Kidney (tissue), 14 donors: ENCODE measurements around the gene ARGLU1. TPM values are rescaled to one million over a fixed set of nuclear protein-coding genes. Genes with fewer than 3 reads are reported as not detected.

Experiments used
- DNase-seq, 5 donors: peaks; one replicate each; pipeline ENCODE4 v3.0.0-alpha.2; 2013 to 2020
- FAIRE-seq: peaks from 2 replicates; lab custom pipeline; 2012; peaks lifted over from hg19 to GRCh38; lab: Jason Lieb, UNC
- H3K27ac ChIP-seq, 2 donors: one replicate each; pipeline ENCODE4 v1.7.0; 2013; ENCODE audit warnings: low read depth in 2 of 2, low read length in 2 of 2, inconsistent platforms in 1 of 2
- H3K27me3 ChIP-seq: one replicate; pipeline ENCODE4 v1.7.1; 2013; ENCODE audit warnings: low read length, inconsistent platforms; ENCODE audit not compliant: control insufficient read depth, insufficient read depth
- H3K36me3 ChIP-seq, 3 donors: one replicate each; pipeline versions ENCODE4 v1.7.0 to v1.7.1; 2013; ENCODE audit warnings: low read length in 3 of 3, control low read depth in 1 of 3, inconsistent platforms in 1 of 3; ENCODE audit not compliant: insufficient read depth in 3 of 3, control insufficient read depth in 2 of 3
- H3K4me1 ChIP-seq, 3 donors: one replicate each; pipeline versions ENCODE4 v1.7.0 to v1.7.1; 2013; ENCODE audit warnings: low read length in 3 of 3, inconsistent platforms in 1 of 3, low read depth in 1 of 3; ENCODE audit not compliant: control insufficient read depth in 2 of 3, insufficient read depth in 2 of 3
- H3K4me3 ChIP-seq, 3 donors: one replicate each; pipeline versions ENCODE4 v1.7.0 to v1.8.1; 2013; ENCODE audit warnings: low read length in 3 of 3, control low read depth in 1 of 3, inconsistent platforms in 1 of 3
- H3K9ac ChIP-seq, 3 donors: one replicate each; pipeline versions ENCODE4 v1.7.0 to v1.7.1; 2013; ENCODE audit warnings: low read length in 3 of 3, control low read depth in 1 of 3, inconsistent platforms in 1 of 3
- H3K9me3 ChIP-seq, 3 donors: one replicate each; pipeline versions ENCODE4 v1.7.0 to v1.7.1; 2013; ENCODE audit warnings: low read length in 3 of 3, control low read depth in 1 of 3, inconsistent platforms in 1 of 3; ENCODE audit not compliant: control insufficient read depth in 2 of 3, insufficient read depth in 1 of 3
- intact Hi-C: fragments of 100-400 bp; cut with DNase I; formaldehyde crosslinking; loops from one replicate; pipeline ENCODE4 v1.11.1; 2022
- polyA plus RNA-seq: library from polyadenylated mRNA; stranded (reverse); fragments of 350-450 nt; fragmentation: Illumina TruSeq; extraction: RNeasy Lipid Tissue Mini Kit (QIAGEN cat#74804); gene quantifications from one replicate; pipeline ENCODE4 v1.2.3, GENCODE V29; 2014; ENCODE audit warnings: low read depth, low replicate concordance; ENCODE audit not compliant: insufficient read depth
- total RNA-seq: library from RNA; stranded (reverse); fragmentation: NEBNext Ultra II Directional; extraction: Animal tissue kit (Norgen Biotek cat#: 25700); gene quantifications from one replicate; pipeline ENCODE4 v1.2.1, GENCODE V29; 2021
- TF ChIP-seq, protein P1 (sequence below): IDR thresholded peaks from 3 replicates; pipeline ENCODE4 v1.5.1; 2012; ENCODE audit warnings: mild to moderate bottlenecking, moderate library complexity, borderline replicate concordance; ENCODE audit not compliant: insufficient read depth; ENCODE audit errors: extremely low read depth
- donor health status: control.
- donor health status: control.
- donor health status: control.
- donor health status: control.
- donor health status: control.
- donor health status: DM: yes; HTN: yes; CAD: no.
- donor health status: Normal renal cell carcinoma (clear cell type).

ARGLU1 gene
- total and polyA plus RNA-seq, 2 donors from 2014 or later: 39.0 to 86.7 TPM

DNA sequence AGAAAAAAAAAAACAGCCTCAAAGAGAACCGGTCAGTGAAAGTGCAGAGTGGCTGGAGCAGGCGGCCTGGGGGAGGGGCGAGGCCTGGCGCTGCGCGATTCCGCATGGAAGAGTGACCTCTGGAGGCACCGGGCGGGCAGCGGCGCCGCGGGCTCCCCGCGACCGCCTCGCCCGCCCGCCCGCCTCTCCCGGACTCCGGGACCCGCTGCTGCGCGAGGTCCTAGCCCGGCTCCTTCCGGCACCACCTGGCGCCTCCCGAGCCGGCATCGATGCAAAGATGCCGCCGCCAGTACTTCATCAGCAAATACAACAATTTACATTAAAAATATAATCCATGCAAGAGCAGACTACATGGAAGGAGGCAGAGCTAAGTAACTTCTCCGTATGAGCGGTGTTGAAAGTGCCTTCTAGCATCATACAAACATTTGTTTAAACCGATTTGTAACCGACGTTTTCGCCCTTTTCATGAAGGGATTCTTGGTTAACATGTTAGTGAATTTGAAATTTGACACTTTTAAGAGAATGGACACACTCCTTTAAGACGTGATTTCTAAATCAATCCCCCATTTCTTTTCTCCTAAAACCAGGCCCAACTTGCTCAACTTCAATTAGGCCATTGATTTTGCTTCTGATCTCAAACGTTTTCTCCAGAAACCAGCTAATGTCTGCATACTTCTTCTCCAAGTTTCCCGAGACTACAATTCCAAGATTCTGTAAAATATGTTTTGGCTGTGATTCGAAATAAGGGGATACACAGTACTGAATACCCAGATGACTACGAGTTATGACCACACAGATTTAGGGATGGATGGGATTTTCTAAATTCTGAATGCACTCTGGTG lies 34.6 kb downstream of the ARGLU1 start:
- H3K36me3 ChIP-seq: no peaks in the 10 kb centered on the region
- H3K4me3 ChIP-seq: peak overlapping the region; percentile 69 to 82 (median 74)
- DNase-seq (peak; percentile 91 to 94 (median 93)), FAIRE-seq (no peak)
- TF ChIP-seq, protein P1, sequence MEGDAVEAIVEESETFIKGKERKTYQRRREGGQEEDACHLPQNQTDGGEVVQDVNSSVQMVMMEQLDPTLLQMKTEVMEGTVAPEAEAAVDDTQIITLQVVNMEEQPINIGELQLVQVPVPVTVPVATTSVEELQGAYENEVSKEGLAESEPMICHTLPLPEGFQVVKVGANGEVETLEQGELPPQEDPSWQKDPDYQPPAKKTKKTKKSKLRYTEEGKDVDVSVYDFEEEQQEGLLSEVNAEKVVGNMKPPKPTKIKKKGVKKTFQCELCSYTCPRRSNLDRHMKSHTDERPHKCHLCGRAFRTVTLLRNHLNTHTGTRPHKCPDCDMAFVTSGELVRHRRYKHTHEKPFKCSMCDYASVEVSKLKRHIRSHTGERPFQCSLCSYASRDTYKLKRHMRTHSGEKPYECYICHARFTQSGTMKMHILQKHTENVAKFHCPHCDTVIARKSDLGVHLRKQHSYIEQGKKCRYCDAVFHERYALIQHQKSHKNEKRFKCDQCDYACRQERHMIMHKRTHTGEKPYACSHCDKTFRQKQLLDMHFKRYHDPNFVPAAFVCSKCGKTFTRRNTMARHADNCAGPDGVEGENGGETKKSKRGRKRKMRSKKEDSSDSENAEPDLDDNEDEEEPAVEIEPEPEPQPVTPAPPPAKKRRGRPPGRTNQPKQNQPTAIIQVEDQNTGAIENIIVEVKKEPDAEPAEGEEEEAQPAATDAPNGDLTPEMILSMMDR: peak; percentile 58
- H3K4me1 ChIP-seq: peaks cover 0 to 6% (median 0%) of the 10 kb centered on the region in 3 donors
- H3K27me3 ChIP-seq: no peaks in the 10 kb centered on the region
- intact Hi-C loops: no loop called here
- H3K27ac ChIP-seq: peak overlapping the region; percentile 39 to 83
- H3K9ac ChIP-seq: peak overlapping the region; percentile 4 to 86 (median 83)
- H3K9me3 ChIP-seq: no peaks in the 10 kb centered on the region

DNA sequence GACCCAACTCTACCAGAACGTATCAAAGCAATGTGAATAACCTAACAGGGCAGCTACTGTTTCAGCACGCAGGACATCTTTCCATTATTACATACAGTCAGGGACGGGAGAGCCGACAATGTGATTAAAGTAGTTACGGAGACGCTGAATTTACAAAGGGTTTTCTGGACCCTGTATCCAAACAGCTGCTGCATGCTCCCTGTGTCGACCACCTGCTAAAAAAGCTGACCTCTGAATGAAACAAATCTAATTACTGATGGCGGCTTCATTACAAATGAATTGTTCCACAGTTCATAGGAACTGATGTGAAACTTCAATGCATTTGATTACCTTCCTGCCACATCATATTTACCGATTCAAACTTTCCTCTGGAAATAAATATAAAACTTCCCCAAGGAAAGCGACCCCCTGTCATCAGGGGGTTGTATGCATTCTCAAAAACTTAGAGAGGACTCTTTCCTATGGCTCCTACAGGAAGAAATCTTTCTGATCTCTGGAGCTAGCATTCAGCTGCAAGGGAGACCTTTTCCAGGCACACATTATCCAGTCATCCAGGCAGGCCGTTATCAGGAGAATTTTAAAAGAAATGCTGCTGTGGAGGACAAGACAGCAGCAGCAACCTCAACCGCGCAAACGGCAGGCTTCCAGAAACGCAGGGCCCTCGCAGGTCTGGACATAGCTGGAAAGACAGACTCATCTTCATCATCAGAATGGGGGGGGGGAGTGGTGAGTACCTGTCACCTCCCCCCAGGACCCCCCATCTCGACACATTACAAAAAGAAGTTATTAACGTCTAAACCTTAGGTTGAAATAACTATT lies 35.6 kb downstream of the ARGLU1 start:
- no peaks in the 10 kb centered on the region for H3K9me3 ChIP-seq
- TF ChIP-seq, protein P1: no peak
- H3K4me3 ChIP-seq: peak overlapping the region; percentile 56 to 71 (median 69)
- H3K36me3 ChIP-seq: no peaks in the 10 kb centered on the region
- H3K9ac ChIP-seq: peak overlapping the region; percentile 30 to 75 (median 41)
- intact Hi-C loops: no loop called here
- H3K4me1 ChIP-seq: peaks cover 0 to 8% (median 0%) of the 10 kb centered on the region in 3 donors
- FAIRE-seq: no peak
- H3K27ac ChIP-seq: peak overlapping the region; percentile 14 to 32
- H3K27me3 ChIP-seq: no peaks in the 10 kb centered on the region
- peak in 4 of 5 donors; percentile 50 to 73 (median 63) for DNase-seq

DNA sequence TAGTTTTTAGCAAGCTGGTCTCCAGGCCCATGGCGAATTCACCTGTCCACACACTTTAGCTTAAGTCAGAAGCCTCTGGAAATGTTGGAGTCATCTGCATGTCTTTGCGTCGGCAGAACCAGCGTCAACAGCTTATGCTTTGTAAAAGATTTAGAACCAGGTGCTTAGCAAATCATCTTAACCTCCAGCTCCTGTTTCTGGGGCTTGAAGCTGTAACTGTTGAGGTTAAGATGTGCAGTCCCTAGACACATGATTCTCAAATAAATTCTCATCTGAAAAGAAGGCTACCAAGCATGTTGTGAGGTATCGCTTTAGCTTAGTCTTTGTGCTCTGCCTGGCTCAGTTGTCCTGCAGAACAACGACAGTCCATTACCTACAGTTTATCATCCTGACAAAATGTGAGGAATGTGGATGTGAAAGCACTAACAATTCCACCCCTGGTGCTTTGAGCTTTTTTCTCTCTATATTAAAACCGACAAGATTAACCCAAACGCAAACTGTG lies 36.9 kb downstream of the ARGLU1 start:
- H3K27ac ChIP-seq: peak overlapping the region; percentile 10 to 11
- H3K36me3 ChIP-seq: no peaks in the 10 kb centered on the region
- FAIRE-seq (no peak), DNase-seq (peak in 2 of 5 donors; percentile 53 to 63)
- H3K9ac ChIP-seq: peak overlapping the region in 2 of 3 donors; percentile 2 to 45
- H3K27me3 ChIP-seq: no peaks in the 10 kb centered on the region
- intact Hi-C loops: no loop called here
- H3K4me1 ChIP-seq: peaks cover 0 to 8% (median 0%) of the 10 kb centered on the region in 3 donors
- TF ChIP-seq, protein P1: no peak
- peak overlapping the region; percentile 33 to 71 (median 69) for H3K4me3 ChIP-seq
- H3K9me3 ChIP-seq: no peaks in the 10 kb centered on the region
